OCI-LY3 (cell line): ENCODE measurements around the gene MYO9A.

Experiments used
- H2AFZ ChIP-seq: fragments of 200-600, 300-600 bp; shearing (Covaris generic); 2 replicates; pipeline ENCODE4 v1.6.0; 2014; ENCODE audit warnings: antibody characterized with exemption, low read depth, low read length
- H3K27ac ChIP-seq: fragments of 200-600, 300-600 bp; sonication (generic); 2 replicates; pipeline ENCODE4 v1.5.1; 2014; ENCODE audit warnings: mild to moderate bottlenecking, low read length, moderate library complexity, mixed read lengths
- H3K27me3 ChIP-seq: fragments of 200-600, 300-600 bp; sonication (generic); 2 replicates; pipeline ENCODE4 v1.6.1; 2014; ENCODE audit warnings: low read depth, low read length, mixed read lengths
- H3K36me3 ChIP-seq: fragments of 200-600, 300-600 bp; sonication (generic); replicated peaks from 2 replicates; pipeline ENCODE3; 2014; ENCODE audit warnings: low read depth, low read length, mixed read lengths
- H3K4me1 ChIP-seq: fragments of 300-600, 200-600 bp; sonication (generic); 2 replicates; pipeline ENCODE4 v1.6.1; 2014; ENCODE audit warnings: low read length, mixed read lengths
- H3K4me2 ChIP-seq: fragments of 200-600, 300-600 bp; sonication (generic); 2 replicates; pipeline ENCODE4 v1.6.1; 2014; ENCODE audit warnings: low read length, mixed read lengths
- H3K4me3 ChIP-seq: fragments of 300-600, 200-600 bp; sonication (generic); 2 replicates; pipeline ENCODE4 v1.5.1; 2014; ENCODE audit warnings: antibody characterized with exemption, mild to moderate bottlenecking, low read length, moderate library complexity
- H3K79me2 ChIP-seq: fragments of 300-600, 200-600 bp; shearing (Covaris generic); 2 replicates; pipeline ENCODE4 v1.6.1; 2014; ENCODE audit warnings: mild to moderate bottlenecking, low read length, mixed read lengths
- H3K9ac ChIP-seq: fragments of 300-600, 200-600 bp; shearing (Covaris generic); 2 replicates; pipeline ENCODE4 v1.6.0; 2014; ENCODE audit warnings: mild to moderate bottlenecking, low read length, moderate library complexity
- H3K9me3 ChIP-seq: fragments of 200-600, 300-600 bp; shearing (Covaris generic); 2 replicates; pipeline ENCODE4 v1.6.1; 2014; ENCODE audit warnings: low read length, mixed read lengths; ENCODE audit not compliant: insufficient read depth
- H4K20me1 ChIP-seq: fragments of 200-600, 300-600 bp; sonication (generic); 2 replicates; pipeline ENCODE4 v1.6.1; 2016; ENCODE audit warnings: low read length, mixed read lengths; ENCODE audit not compliant: insufficient read depth
- EZH2phosphoT487 ChIP-seq: fragments of 200-600 bp; shearing (Covaris generic); IDR thresholded peaks from 2 replicates; pipeline ENCODE4 v1.6.1; 2018; ENCODE audit warnings: antibody characterized with exemption, mixed run types, low read depth
- TF ChIP-seq, protein P1 (sequence below): fragments of 200-600, 300-600 bp; sonication (generic); IDR thresholded peaks from 2 replicates; pipeline ENCODE4 v1.5.1; 2014; ENCODE audit warnings: antibody characterized with exemption, low read length, low read depth

MYO9A gene

GRCh38 chr15:72116731-72117485, 1.0 kb downstream of the MYO9A start:
- peaks cover 14% of the 10 kb centered on the region for H3K4me1 ChIP-seq
- no peaks in the 10 kb centered on the region for H3K27me3 ChIP-seq
- H2AFZ ChIP-seq, result 0 out of 2 replicates have a peak overlapping the region, but pooled peaks have one; percentile 54
- H3K9ac ChIP-seq, result peak overlapping the region; percentile 80
- TF ChIP-seq, protein P1, sequence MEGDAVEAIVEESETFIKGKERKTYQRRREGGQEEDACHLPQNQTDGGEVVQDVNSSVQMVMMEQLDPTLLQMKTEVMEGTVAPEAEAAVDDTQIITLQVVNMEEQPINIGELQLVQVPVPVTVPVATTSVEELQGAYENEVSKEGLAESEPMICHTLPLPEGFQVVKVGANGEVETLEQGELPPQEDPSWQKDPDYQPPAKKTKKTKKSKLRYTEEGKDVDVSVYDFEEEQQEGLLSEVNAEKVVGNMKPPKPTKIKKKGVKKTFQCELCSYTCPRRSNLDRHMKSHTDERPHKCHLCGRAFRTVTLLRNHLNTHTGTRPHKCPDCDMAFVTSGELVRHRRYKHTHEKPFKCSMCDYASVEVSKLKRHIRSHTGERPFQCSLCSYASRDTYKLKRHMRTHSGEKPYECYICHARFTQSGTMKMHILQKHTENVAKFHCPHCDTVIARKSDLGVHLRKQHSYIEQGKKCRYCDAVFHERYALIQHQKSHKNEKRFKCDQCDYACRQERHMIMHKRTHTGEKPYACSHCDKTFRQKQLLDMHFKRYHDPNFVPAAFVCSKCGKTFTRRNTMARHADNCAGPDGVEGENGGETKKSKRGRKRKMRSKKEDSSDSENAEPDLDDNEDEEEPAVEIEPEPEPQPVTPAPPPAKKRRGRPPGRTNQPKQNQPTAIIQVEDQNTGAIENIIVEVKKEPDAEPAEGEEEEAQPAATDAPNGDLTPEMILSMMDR, result no peak
- no peak for TF ChIP-seq EZH2phosphoT487
- H3K9me3 ChIP-seq, result no peaks in the 10 kb centered on the region
- peaks cover 37% of the 10 kb centered on the region for H4K20me1 ChIP-seq
- H3K4me2 ChIP-seq, result peak overlapping the region; percentile 92
- H3K79me2 ChIP-seq, result peaks cover 61% of the 10 kb centered on the region
- H3K4me3 ChIP-seq, result peak overlapping the region; percentile 87
- H3K36me3 ChIP-seq, result no peaks in the 10 kb centered on the region
- H3K27ac ChIP-seq, result peak overlapping the region; percentile 72

- Histone ChIP-seq H3K27me3 (no peaks in the 10 kb centered on the region), H3K27ac (no peak overlapping the region), H4K20me1 (peaks cover 41% of the 10 kb centered on the region), H3K36me3 (no peaks in the 10 kb centered on the region), H3K4me1 (peaks cover 10% of the 10 kb centered on the region), H2AFZ (no peak overlapping the region), H3K4me2 (no peak overlapping the region), H3K9me3 (no peaks in the 10 kb centered on the region), H3K79me2 (peaks cover 87% of the 10 kb centered on the region), H3K9ac (no peak overlapping the region), H3K4me3 (no peak overlapping the region)
- TF ChIP-seq, protein P1, result no peak
- TF ChIP-seq EZH2phosphoT487, result no peak
These were observed 4.5 kb downstream of the MYO9A start for GRCh38 chr15:72113347-72114031.

DNA sequence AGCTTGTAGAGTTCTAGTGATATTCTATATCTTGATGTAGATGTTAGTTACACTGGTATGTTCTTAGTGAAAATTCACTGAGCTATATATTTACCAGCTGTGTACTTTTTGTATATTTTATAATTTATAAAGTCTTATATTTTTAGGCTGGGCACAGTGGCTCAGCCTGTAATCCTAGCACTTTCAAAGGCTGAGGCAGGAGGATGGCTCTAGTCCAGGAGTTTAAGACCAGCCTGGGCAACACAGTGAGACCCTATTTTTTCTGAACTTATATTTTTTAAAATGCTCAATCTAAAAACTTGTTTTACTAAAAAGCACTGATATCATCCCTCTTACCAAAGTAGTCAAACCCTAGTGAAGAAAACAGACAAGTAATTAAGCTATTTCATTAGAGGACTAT, 5.1 kb downstream of the MYO9A start:
- Histone ChIP-seq H3K27ac (no peak overlapping the region), H3K27me3 (no peaks in the 10 kb centered on the region), H3K4me2 (no peak overlapping the region), H3K79me2 (peaks cover 93% of the 10 kb centered on the region), H3K36me3 (no peaks in the 10 kb centered on the region), H3K9me3 (no peaks in the 10 kb centered on the region), H2AFZ (no peak overlapping the region), H3K4me3 (no peak overlapping the region), H4K20me1 (peaks cover 46% of the 10 kb centered on the region), H3K9ac (no peak overlapping the region), H3K4me1 (peaks cover 10% of the 10 kb centered on the region)
- no peak for TF ChIP-seq EZH2phosphoT487
- TF ChIP-seq, protein P1, result no peak

DNA sequence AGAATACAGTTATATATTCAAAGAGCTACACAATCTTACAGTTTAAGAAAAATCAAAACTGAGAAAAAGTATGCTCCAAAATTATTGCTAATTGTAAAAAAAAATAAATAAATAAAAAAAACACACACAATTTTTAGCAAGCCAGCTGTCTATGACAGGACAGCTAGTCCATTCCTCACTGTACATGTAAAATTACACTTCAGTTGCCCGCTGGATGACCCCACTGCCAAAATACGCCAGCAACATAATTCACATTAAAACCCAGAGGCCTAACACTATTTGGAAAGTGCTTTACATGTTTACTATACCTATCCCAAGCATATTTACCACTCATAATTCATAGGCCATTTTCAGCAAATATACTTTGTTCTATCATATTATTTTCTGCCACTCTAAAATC, 5.8 kb downstream of the MYO9A start:
- TF ChIP-seq, protein P1, result no peak
- TF ChIP-seq EZH2phosphoT487, result no peak
- no peak overlapping the region for H3K9ac ChIP-seq
- H3K4me2 ChIP-seq, result no peak overlapping the region
- H2AFZ ChIP-seq, result no peak overlapping the region
- peaks cover 10% of the 10 kb centered on the region for H3K4me1 ChIP-seq
- H4K20me1 ChIP-seq, result peaks cover 46% of the 10 kb centered on the region
- H3K36me3 ChIP-seq, result no peaks in the 10 kb centered on the region
- no peaks in the 10 kb centered on the region for H3K9me3 ChIP-seq
- H3K27me3 ChIP-seq, result no peaks in the 10 kb centered on the region
- H3K79me2 ChIP-seq, result peaks cover 89% of the 10 kb centered on the region
- H3K27ac ChIP-seq, result no peak overlapping the region
- H3K4me3 ChIP-seq, result no peak overlapping the region
